ENCODE results near the gene SFMBT2. TPM values are rescaled to one million over a fixed set of nuclear protein-coding genes. Genes with fewer than 3 reads are reported as not detected.

SFMBT2 gene
- total RNA-seq, 1 donor from 2014 or later: 7.2 TPM

GRCh38 chr10:7424315-7424714, 13.5 kb upstream of the SFMBT2 start:
- H3K9me3 Mint-ChIP-seq: no peaks in the 10 kb centered on the region
- H3K36me3 Mint-ChIP-seq: no peaks in the 10 kb centered on the region
- no peak for TF ChIP-seq CTCF (conservative IDR thresholded peaks at IDR 0.05)
- peaks cover 4% of the 10 kb centered on the region for H3K4me1 Mint-ChIP-seq (ENCODE audit: unreplicated experiment)
- H3K27ac Mint-ChIP-seq: no peak overlapping the region
- peaks cover 76% of the 10 kb centered on the region for H3K27me3 Mint-ChIP-seq
- no peak overlapping the region for H3K4me3 Mint-ChIP-seq
- no peak for DNase-seq (ENCODE audit: extremely low spot score, unreplicated experiment)

- no peak for DNase-seq (ENCODE audit: extremely low spot score, unreplicated experiment)
- H3K4me1 Mint-ChIP-seq (ENCODE audit: unreplicated experiment): peaks cover 4% of the 10 kb centered on the region
These were observed 12.7 kb upstream of the SFMBT2 start for GRCh38 chr10:7423521-7423920.

GRCh38 chr10:7421526-7421925, 10.7 kb upstream of the SFMBT2 start:
- Mint-ChIP-seq H3K27me3 (peaks cover 92% of the 10 kb centered on the region), H3K9me3 (no peaks in the 10 kb centered on the region)
- TF ChIP-seq CTCF (conservative IDR thresholded peaks at IDR 0.05): no peak

More at GRCh38 chr10:7423521-7423920, 12.7 kb upstream of the SFMBT2 start:
- TF ChIP-seq CTCF (conservative IDR thresholded peaks at IDR 0.05): no peak
- Mint-ChIP-seq H3K27me3 (peaks cover 77% of the 10 kb centered on the region), H3K36me3 (no peaks in the 10 kb centered on the region), H3K9me3 (no peaks in the 10 kb centered on the region), H3K27ac (no peak overlapping the region), H3K4me3 (no peak overlapping the region)

GRCh38 chr10:7419998-7420397, 9.2 kb upstream of the SFMBT2 start:
- no peak for TF ChIP-seq CTCF (conservative IDR thresholded peaks at IDR 0.05)
- Mint-ChIP-seq H3K27me3 (peaks cover 92% of the 10 kb centered on the region), H3K9me3 (no peaks in the 10 kb centered on the region)

More at GRCh38 chr10:7421526-7421925, 10.7 kb upstream of the SFMBT2 start:
- Mint-ChIP-seq H3K4me1 (ENCODE audit: unreplicated experiment) (peaks cover 4% of the 10 kb centered on the region), H3K27ac (no peak overlapping the region), H3K36me3 (no peaks in the 10 kb centered on the region), H3K4me3 (no peak overlapping the region)
- no peak for DNase-seq (ENCODE audit: extremely low spot score, unreplicated experiment)

GRCh38 chr10:7417807-7418206, 7.0 kb upstream of the SFMBT2 start:
- no peaks in the 10 kb centered on the region for H3K36me3 Mint-ChIP-seq
- peaks cover 90% of the 10 kb centered on the region for H3K27me3 Mint-ChIP-seq
- TF ChIP-seq CTCF (conservative IDR thresholded peaks at IDR 0.05): no peak
- no peak overlapping the region for H3K4me3 Mint-ChIP-seq
- DNase-seq (ENCODE audit: extremely low spot score, unreplicated experiment): no peak
- H3K27ac Mint-ChIP-seq: no peak overlapping the region
- no peaks in the 10 kb centered on the region for H3K9me3 Mint-ChIP-seq
- H3K4me1 Mint-ChIP-seq (ENCODE audit: unreplicated experiment): no peaks in the 10 kb centered on the region

More at GRCh38 chr10:7419998-7420397, 9.2 kb upstream of the SFMBT2 start:
- Mint-ChIP-seq H3K4me1 (ENCODE audit: unreplicated experiment) (peaks cover 4% of the 10 kb centered on the region), H3K36me3 (no peaks in the 10 kb centered on the region), H3K4me3 (no peak overlapping the region), H3K27ac (no peak overlapping the region)
- no peak for DNase-seq (ENCODE audit: extremely low spot score, unreplicated experiment)

- Mint-ChIP-seq H3K36me3 (no peaks in the 10 kb centered on the region), H3K27ac (no peak overlapping the region), H3K4me3 (no peak overlapping the region), H3K27me3 (peaks cover 91% of the 10 kb centered on the region), H3K4me1 (ENCODE audit: unreplicated experiment) (no peaks in the 10 kb centered on the region), H3K9me3 (no peaks in the 10 kb centered on the region)
- no peak for DNase-seq (ENCODE audit: extremely low spot score, unreplicated experiment)
- TF ChIP-seq CTCF (conservative IDR thresholded peaks at IDR 0.05): peak; percentile 73
These were observed 6.3 kb upstream of the SFMBT2 start for GRCh38 chr10:7417103-7417623.
